Caco-2 (cell line): ENCODE data around the gene PCDH17. TPM values are rescaled to one million over a fixed set of nuclear protein-coding genes. Genes with fewer than 3 reads are reported as not detected.

Source experiments
- BruUV-seq: library from RNA; stranded (reverse); fragments of 400-500 nt; replicated peaks from 2 replicates; lab custom pipeline; 2021; lab: Mats Ljungman, UMichigan
- CTCF ChIA-PET: fragments of 300-600 bp; sonication (Branson Sonifier 250); formaldehyde crosslinking; loops from one replicate; lab custom pipeline; 2022; ENCODE audit warnings: antibody characterized with exemption; lab: Charles Lee
- POLR2A ChIA-PET: fragments of 300-600 bp; sonication (Branson Sonifier 250); formaldehyde crosslinking; loops from one replicate; lab custom pipeline; 2022; ENCODE audit warnings: antibody characterized with exemption; lab: Charles Lee
- DNase-seq, 2 experiments: peaks; one replicate each; pipeline versions ENCODE4 v3.0.0 to v3.0.0-alpha.2; 2020 to 2022
- H3K27me3 ChIP-seq: replicated peaks from 2 replicates; pipeline ENCODE4 v1.6.0; 2011; ENCODE audit warnings: low read length; ENCODE audit not compliant: control insufficient read depth, insufficient read depth
- H3K36me3 ChIP-seq: 2 replicates; pipeline ENCODE4 v1.5.1; 2011; ENCODE audit warnings: low read length; ENCODE audit not compliant: control insufficient read depth, insufficient read depth
- H3K4me1 ChIP-seq: fragments of 250-450 bp; sonication (Bioruptor Pico); 2 replicates; pipeline ENCODE4 v1.5.1; 2020; ENCODE audit warnings: mild to moderate bottlenecking
- H3K4me3 ChIP-seq: 2 replicates; pipeline ENCODE4 v1.5.1; 2011; ENCODE audit warnings: low read depth, mild to moderate bottlenecking, control low read depth, low read length
- H3K9me3 ChIP-seq: fragments of 250-450 bp; sonication (Bioruptor Pico); 2 replicates; pipeline ENCODE4 v1.5.1; 2020; ENCODE audit warnings: mild to moderate bottlenecking, moderate library complexity
- H3K27ac Mint-ChIP-seq: one replicate; pipeline ENCODE4 v1.8.0; 2022; ENCODE audit warnings: mixed read lengths; ENCODE audit not compliant: unreplicated experiment
- H3K27me3 Mint-ChIP-seq: one replicate; pipeline ENCODE4 v1.8.0; 2022; ENCODE audit warnings: mixed read lengths; ENCODE audit not compliant: insufficient read depth, unreplicated experiment
- H3K36me3 Mint-ChIP-seq: one replicate; pipeline ENCODE4 v1.8.0; 2022; ENCODE audit warnings: mild to moderate bottlenecking, mixed read lengths; ENCODE audit not compliant: insufficient read depth, unreplicated experiment
- H3K4me1 Mint-ChIP-seq: one replicate; pipeline ENCODE4 v1.8.0; 2022; ENCODE audit warnings: low read depth, mixed read lengths; ENCODE audit not compliant: unreplicated experiment
- H3K4me3 Mint-ChIP-seq: one replicate; pipeline ENCODE4 v1.8.0; 2022; ENCODE audit warnings: mild to moderate bottlenecking, moderate library complexity, mixed read lengths; ENCODE audit not compliant: unreplicated experiment
- H3K9me3 Mint-ChIP-seq: one replicate; pipeline ENCODE4 v1.8.0; 2022; ENCODE audit warnings: mixed read lengths; ENCODE audit not compliant: unreplicated experiment
- CTCF ChIP-seq, 2 experiments: fragments of 200-600 bp in 1 of 2; IDR thresholded peaks; 1 replicate in 1 of 2; 2 replicates in 1 of 2; pipeline versions ENCODE4 v1.5.1 to v1.8.0; 2011 to 2022; ENCODE audit warnings: antibody characterized with exemption in 1 of 2, control low read depth in 1 of 2, inconsistent platforms in 1 of 2, low read depth in 1 of 2, low read length in 1 of 2, mild to moderate bottlenecking in 1 of 2, moderate library complexity in 1 of 2; ENCODE audit not compliant: insufficient read depth in 1 of 2, severe bottlenecking in 1 of 2, unreplicated experiment in 1 of 2
- intact Hi-C: fragments of 100-400 bp; cut with micrococcal nuclease; formaldehyde crosslinking; loops from one replicate; pipeline ENCODE4 v1.10.0; 2022; ENCODE audit not compliant: unreplicated experiment
- total RNA-seq: library from RNA; stranded (reverse); gene quantifications from 2 replicates; pipeline ENCODE4 v1.2.3, GENCODE V29; 2022

The PCDH17 gene
- total RNA-seq, 1 experiment from 2014 or later, result not detected

GRCh38 chr13:57763689-57764088, 132.1 kb downstream of the PCDH17 start:
- no peaks in the 10 kb centered on the region for H3K9me3 Mint-ChIP-seq
- Histone ChIP-seq H3K4me1 (no peaks in the 10 kb centered on the region), H3K27me3 (no peaks in the 10 kb centered on the region; the same call in 1 of the 2 replicates), H3K36me3 (no peaks in the 10 kb centered on the region), H3K4me3 (no peak overlapping the region), H3K9me3 (no peaks in the 10 kb centered on the region)
- DNase-seq, result no peak
- ChIA-PET CTCF (no interaction called here), POLR2A (no interaction called here)
- peaks cover 4% of the 10 kb centered on the region for H3K4me1 Mint-ChIP-seq
- intact Hi-C loops, result no loop called here
- peaks cover 6% of the 10 kb centered on the region for H3K27me3 Mint-ChIP-seq
- H3K27ac Mint-ChIP-seq, result no peak overlapping the region
- TF ChIP-seq CTCF (IDR thresholded peaks at IDR 0.05; ENCODE audit: insufficient read depth in 1 of 2, low read depth in 1 of 2, low read length in 1 of 2, severe bottlenecking in 1 of 2, unreplicated experiment in 1 of 2), result no peak
- no TSS peak for BruUV-seq
- no peaks in the 10 kb centered on the region for H3K36me3 Mint-ChIP-seq
- H3K4me3 Mint-ChIP-seq, result no peak overlapping the region
